Astrocyte (in vitro differentiated cells and primary cell): ENCODE measurements around the gene ASIC4. TPM values are rescaled to one million over a fixed set of nuclear protein-coding genes. Genes with fewer than 3 reads are reported as not detected.
A peak's percentile ranks its signal among the peaks of the same experiment; 100 is the strongest.

Experiments
- DNase-seq: peaks from one replicate; pipeline ENCODE4 v3.0.0-alpha.2; 2010; ENCODE audit warnings: low read depth
- FAIRE-seq: peaks from 2 replicates; lab custom pipeline; 2011; peaks lifted over from hg19 to GRCh38; lab: Jason Lieb, UNC
- H2AFZ ChIP-seq: 2 replicates; pipeline ENCODE4 v1.6.0; 2012; ENCODE audit warnings: low read depth, low read length, inconsistent platforms
- H3K27ac ChIP-seq: 2 replicates; pipeline ENCODE4 v1.5.1; 2011; ENCODE audit warnings: low read depth, low read length, inconsistent platforms
- H3K27me3 ChIP-seq: 2 replicates; pipeline ENCODE4 v1.6.0; 2011; ENCODE audit warnings: low read length, inconsistent platforms; ENCODE audit not compliant: insufficient read depth
- H3K36me3 ChIP-seq: 2 replicates; pipeline ENCODE4 v1.5.1; 2011; ENCODE audit warnings: low read length, inconsistent platforms; ENCODE audit not compliant: insufficient read depth
- H3K4me1 ChIP-seq: 2 replicates; pipeline ENCODE4 v1.5.1; 2011; ENCODE audit warnings: low read length, inconsistent platforms; ENCODE audit not compliant: insufficient read depth
- H3K4me2 ChIP-seq: 2 replicates; pipeline ENCODE4 v1.6.0; 2012; ENCODE audit warnings: low read length, inconsistent platforms
- H3K4me3 ChIP-seq: 2 replicates; pipeline ENCODE4 v1.5.1; 2011; ENCODE audit warnings: low read depth, mild to moderate bottlenecking, low read length, inconsistent platforms; ENCODE audit not compliant: insufficient read depth
- H3K79me2 ChIP-seq: 2 replicates; pipeline ENCODE4 v1.6.0; 2012; ENCODE audit warnings: mild to moderate bottlenecking, low read length, inconsistent platforms; ENCODE audit not compliant: insufficient read depth
- H3K9ac ChIP-seq: 2 replicates; pipeline ENCODE4 v1.6.0; 2012; ENCODE audit warnings: mild to moderate bottlenecking, low read length, inconsistent platforms
- H3K9me3 ChIP-seq: 2 replicates; pipeline ENCODE4 v1.5.1; 2012; ENCODE audit warnings: low read depth, mild to moderate bottlenecking, low read length, inconsistent platforms; ENCODE audit not compliant: insufficient read depth
- H4K20me1 ChIP-seq: 2 replicates; pipeline ENCODE4 v1.6.0; 2012; ENCODE audit warnings: low read length, inconsistent platforms; ENCODE audit not compliant: insufficient read depth
- H3K27ac Mint-ChIP-seq: one replicate; pipeline ENCODE4 v1.8.0; 2021; ENCODE audit warnings: mild to moderate bottlenecking, mixed read lengths; ENCODE audit not compliant: unreplicated experiment
- H3K27me3 Mint-ChIP-seq: one replicate; pipeline ENCODE4 v1.8.0; 2021; ENCODE audit warnings: low read depth, mixed read lengths; ENCODE audit not compliant: unreplicated experiment
- H3K36me3 Mint-ChIP-seq: one replicate; pipeline ENCODE4 v1.8.0; 2021; ENCODE audit warnings: low read depth, mixed read lengths; ENCODE audit not compliant: unreplicated experiment
- H3K4me1 Mint-ChIP-seq: one replicate; pipeline ENCODE4 v1.8.0; 2021; ENCODE audit warnings: low read depth, mixed read lengths; ENCODE audit not compliant: unreplicated experiment
- H3K4me3 Mint-ChIP-seq: one replicate; pipeline ENCODE4 v1.8.0; 2021; ENCODE audit warnings: mild to moderate bottlenecking, moderate library complexity, mixed read lengths; ENCODE audit not compliant: unreplicated experiment
- H3K9me3 Mint-ChIP-seq: one replicate; pipeline ENCODE4 v1.8.0; 2021; ENCODE audit warnings: mild to moderate bottlenecking, mixed read lengths; ENCODE audit not compliant: unreplicated experiment
- CTCF ChIP-seq: IDR thresholded peaks from 2 replicates; pipeline ENCODE4 v1.5.1; 2011; ENCODE audit warnings: low read depth, mild to moderate bottlenecking, inconsistent platforms, low read length, moderate library complexity; ENCODE audit not compliant: insufficient read depth
- EZH2 ChIP-seq: IDR thresholded peaks from 2 replicates; pipeline ENCODE4 v1.6.1; 2012; ENCODE audit warnings: mild to moderate bottlenecking, low read length, inconsistent platforms; ENCODE audit not compliant: insufficient read depth
- total RNA-seq: library from RNA; stranded (reverse); gene quantifications from 2 replicates; pipeline ENCODE4 v1.2.1, GENCODE V29; 2021

Gene ASIC4
- total RNA-seq, 1 donor from 2014 or later, result 0.39 TPM

DNA sequence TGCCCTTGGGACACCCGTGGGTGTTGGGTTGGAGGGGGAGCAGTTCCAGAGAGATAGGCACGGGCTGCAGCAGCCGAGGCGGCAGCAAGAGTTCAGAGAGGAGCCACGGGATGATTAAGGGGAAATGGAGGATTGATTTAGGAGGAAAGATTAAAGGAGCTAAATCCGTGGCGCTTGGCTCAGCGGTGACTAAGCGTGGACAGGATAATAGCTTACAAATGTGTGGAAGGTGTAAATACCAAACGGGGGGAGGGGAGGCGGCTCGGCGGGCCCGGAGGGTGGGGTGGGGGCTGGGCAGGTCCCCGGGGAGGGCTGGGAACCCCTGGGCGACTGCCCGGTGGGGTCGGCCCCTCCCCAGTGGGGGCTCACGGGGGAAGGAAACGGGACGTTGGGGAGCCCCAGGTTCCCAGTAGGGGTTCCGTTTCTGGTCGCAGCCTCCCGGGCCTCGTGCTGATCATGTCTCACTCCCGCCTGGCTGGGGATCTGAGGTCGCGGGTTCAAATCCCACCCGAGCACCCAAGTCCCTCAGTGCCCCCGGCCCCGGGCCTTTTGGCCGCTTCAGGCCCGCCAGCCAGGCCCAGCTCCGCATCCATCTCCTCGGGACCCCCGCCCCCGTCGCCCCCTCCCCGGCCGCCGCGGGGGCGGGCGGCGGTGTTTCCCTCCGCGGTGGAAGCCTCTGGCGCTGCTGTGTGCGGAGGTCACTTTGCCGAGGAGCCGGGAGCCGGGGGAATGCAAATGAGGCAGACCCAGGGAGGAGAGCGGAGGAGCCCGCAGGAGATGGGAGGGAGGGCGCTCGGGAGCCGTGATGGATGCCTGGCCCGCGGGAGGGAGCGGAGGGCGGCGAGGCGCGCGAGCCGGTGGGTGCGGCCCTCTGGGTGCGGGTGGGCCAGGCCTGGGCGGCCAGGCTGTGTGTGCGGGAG is 8.1 kb downstream of the ASIC4 start:
- H4K20me1 ChIP-seq, result no peaks in the 10 kb centered on the region
- peak overlapping the region; percentile 24 for H3K27ac ChIP-seq
- H3K36me3 ChIP-seq, result no peaks in the 10 kb centered on the region
- no peaks in the 10 kb centered on the region for H3K36me3 Mint-ChIP-seq
- H3K9ac ChIP-seq, result peak overlapping the region; percentile 41
- H3K4me3 Mint-ChIP-seq, result no peak overlapping the region
- TF ChIP-seq CTCF (no peak), EZH2 (no peak)
- FAIRE-seq (no peak), DNase-seq (peak; percentile 81)
- H3K79me2 ChIP-seq, result no peaks in the 10 kb centered on the region
- H2AFZ ChIP-seq, result peak overlapping the region; percentile 72
- peaks cover 8% of the 10 kb centered on the region for H3K27me3 ChIP-seq
- H3K4me3 ChIP-seq, result no peak overlapping the region
- H3K4me1 Mint-ChIP-seq, result peaks cover 37% of the 10 kb centered on the region
- H3K4me2 ChIP-seq, result peak overlapping the region; percentile 64
- peaks cover 30% of the 10 kb centered on the region for H3K4me1 ChIP-seq
- H3K27ac Mint-ChIP-seq, result peak overlapping the region; percentile 8
- no peaks in the 10 kb centered on the region for H3K9me3 Mint-ChIP-seq
- H3K27me3 Mint-ChIP-seq, result peaks cover 35% of the 10 kb centered on the region
- H3K9me3 ChIP-seq, result no peaks in the 10 kb centered on the region

DNA sequence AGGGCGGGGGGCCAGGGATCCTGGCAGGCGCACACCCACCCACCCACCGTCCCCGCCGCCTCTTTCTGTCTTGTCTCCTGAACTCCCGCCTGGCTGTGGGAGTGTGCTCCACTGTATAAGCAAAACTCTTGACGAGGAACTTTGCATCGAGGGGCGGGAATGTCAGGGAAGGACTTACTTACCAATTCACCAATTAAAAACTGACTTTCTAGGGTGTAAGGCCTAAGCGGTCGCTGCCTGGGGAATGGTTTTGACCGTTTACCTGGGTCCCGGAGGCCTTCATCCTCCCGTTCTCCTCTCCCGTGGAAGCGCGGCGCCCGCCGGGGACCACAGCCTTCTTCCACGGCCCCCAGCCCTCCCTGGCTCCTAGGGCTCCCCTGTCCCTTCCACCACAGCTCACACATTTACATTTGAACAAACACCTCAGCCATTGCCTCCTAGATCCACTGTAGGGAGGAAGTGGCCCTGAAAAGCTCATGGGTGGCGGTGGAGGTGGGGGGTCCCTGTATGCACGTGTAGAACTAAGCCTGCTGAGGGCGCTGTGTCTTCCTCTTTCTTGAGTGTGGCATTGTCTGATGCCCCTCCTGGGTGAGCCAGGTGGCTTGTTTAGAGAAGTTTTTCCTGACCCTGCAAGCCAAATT is 8.9 kb downstream of the ASIC4 start:
- Histone ChIP-seq H3K79me2 (no peaks in the 10 kb centered on the region), H3K4me1 (peaks cover 30% of the 10 kb centered on the region), H3K4me3 (no peak overlapping the region), H3K27ac (no peak overlapping the region), H3K9ac (peak overlapping the region; percentile 41), H3K9me3 (no peaks in the 10 kb centered on the region), H4K20me1 (no peaks in the 10 kb centered on the region), H3K4me2 (peak overlapping the region; percentile 64), H2AFZ (peak overlapping the region; percentile 54), H3K36me3 (no peaks in the 10 kb centered on the region), H3K27me3 (peaks cover 11% of the 10 kb centered on the region)
- H3K27me3 Mint-ChIP-seq, result peaks cover 34% of the 10 kb centered on the region
- DNase-seq (no peak), FAIRE-seq (no peak)
- H3K27ac Mint-ChIP-seq, result no peak overlapping the region
- no peaks in the 10 kb centered on the region for H3K9me3 Mint-ChIP-seq
- no peaks in the 10 kb centered on the region for H3K36me3 Mint-ChIP-seq
- no peak for TF ChIP-seq EZH2
- TF ChIP-seq CTCF, result no peak
- peak overlapping the region; percentile 50 for H3K4me3 Mint-ChIP-seq
- peaks cover 29% of the 10 kb centered on the region for H3K4me1 Mint-ChIP-seq
